Right lung (tissue), 5 donors: ENCODE results near the gene LRRC45. TPM values are rescaled to one million over a fixed set of nuclear protein-coding genes. Genes with fewer than 3 reads are reported as not detected.

Experiments
- polyA plus RNA-seq, 5 donors: library from polyadenylated mRNA; unstranded; fragments of 120-200 nt; gene quantifications; one replicate each; pipeline versions ENCODE4 v1.2.1 to v1.2.3, GENCODE V29; 2013; ENCODE audit warnings: inconsistent platforms in 1 of 5, low replicate concordance in 1 of 5; ENCODE audit not compliant: insufficient read length in 5 of 5, insufficient read depth in 1 of 5

LRRC45 gene
- polyA plus RNA-seq, 5 donors, result 11.4 to 24.3 (median 16.9) TPM

Other genes with a start within 250 kb of the LRRC45 start
- gene GCGR, start 219.2 kb upstream of the LRRC45 start, polyA plus RNA-seq, result under 1 TPM in 4 of 5 donors, not detected in 1; 0.08 to 0.42 (median 0.20) TPM
- gene MCRIP1, start 190.0 kb upstream of the LRRC45 start, polyA plus RNA-seq, result 100 to 1,000 TPM in 1 of 5 donors, 10 to 100 TPM in 4; 53.6 to 144 (median 89.4) TPM
- gene PPP1R27, start 188.3 kb upstream of the LRRC45 start, polyA plus RNA-seq, result 1 to 10 TPM in 1 of 5 donors, under 1 TPM in 4; 0.11 to 1.7 (median 0.15) TPM
- 100 to 1,000 TPM; 405 to 645 (median 548) TPM for gene P4HB, start 162.8 kb upstream of the LRRC45 start, polyA plus RNA-seq
- gene ARHGDIA, start 152.0 kb upstream of the LRRC45 start, polyA plus RNA-seq, result 100 to 1,000 TPM; 109 to 300 (median 150) TPM
- 100 to 1,000 TPM in 1 of 5 donors, 10 to 100 TPM in 4; 65.2 to 102 (median 69.9) TPM for gene ALYREF, start 131.7 kb upstream of the LRRC45 start, polyA plus RNA-seq
- gene ANAPC11, start 131.6 kb upstream of the LRRC45 start, polyA plus RNA-seq, result 100 to 1,000 TPM in 1 of 5 donors, 10 to 100 TPM in 4; 58.1 to 139 (median 77.9) TPM
- gene NPB, start 121.1 kb upstream of the LRRC45 start, polyA plus RNA-seq, result 1 to 10 TPM in 4 of 5 donors, under 1 TPM in 1; 0.85 to 1.4 (median 1.3) TPM
- 10 to 100 TPM; 13.9 to 26.7 (median 15.7) TPM for gene PCYT2, start 111.9 kb upstream of the LRRC45 start, polyA plus RNA-seq
- gene SIRT7, start 105.1 kb upstream of the LRRC45 start, polyA plus RNA-seq, result 10 to 100 TPM in 4 of 5 donors, 1 to 10 TPM in 1; 9.7 to 15.2 (median 12.9) TPM
- gene MAFG, start 95.6 kb upstream of the LRRC45 start, polyA plus RNA-seq, result 10 to 100 TPM in 2 of 5 donors, 1 to 10 TPM in 3; 7.1 to 13.4 (median 9.7) TPM
- 10 to 100 TPM; 31.4 to 88.9 (median 40.3) TPM for gene PYCR1, start 86.0 kb upstream of the LRRC45 start, polyA plus RNA-seq
- gene MYADML2, start 76.1 kb upstream of the LRRC45 start, polyA plus RNA-seq, result 1 to 10 TPM in 1 of 5 donors, under 1 TPM in 3, not detected in 1; 0.10 to 1.2 (median 0.17) TPM
- gene NOTUM, start 62.1 kb upstream of the LRRC45 start, polyA plus RNA-seq, result 10 to 100 TPM; 29.6 to 81.0 (median 65.9) TPM
- gene ASPSCR1, start 45.7 kb upstream of the LRRC45 start, polyA plus RNA-seq, result 10 to 100 TPM; 32.9 to 68.3 (median 44.6) TPM
- 10 to 100 TPM; 43.6 to 68.6 (median 50.9) TPM for gene CENPX, start 427 bp upstream of the LRRC45 start, polyA plus RNA-seq
- 10 to 100 TPM; 11.6 to 26.2 (median 16.2) TPM for gene RAC3, start 8.4 kb downstream of the LRRC45 start, polyA plus RNA-seq
- 10 to 100 TPM; 57.7 to 99.0 (median 67.4) TPM for gene DCXR, start 14.4 kb downstream of the LRRC45 start, polyA plus RNA-seq
- 10 to 100 TPM; 31.2 to 57.4 (median 50.3) TPM for gene RFNG, start 28.5 kb downstream of the LRRC45 start, polyA plus RNA-seq
- 100 to 1,000 TPM in 1 of 5 donors, 10 to 100 TPM in 4; 63.6 to 105 (median 81.9) TPM for gene GPS1, start 28.6 kb downstream of the LRRC45 start, polyA plus RNA-seq
- gene DUS1L, start 42.5 kb downstream of the LRRC45 start, polyA plus RNA-seq, result 100 to 1,000 TPM in 1 of 5 donors, 10 to 100 TPM in 4; 51.2 to 104 (median 67.2) TPM
- 10 to 100 TPM; 17.0 to 71.5 (median 22.6) TPM for gene FASN, start 74.9 kb downstream of the LRRC45 start, polyA plus RNA-seq
- gene CCDC57, start 189.5 kb downstream of the LRRC45 start, polyA plus RNA-seq, result 10 to 100 TPM; 42.5 to 68.9 (median 64.8) TPM
- gene SLC16A3, start 205.7 kb downstream of the LRRC45 start, polyA plus RNA-seq, result 10 to 100 TPM; 10.2 to 23.4 (median 20.1) TPM